ENCODE measurements around the gene MAML3. TPM values are rescaled to one million over a fixed set of nuclear protein-coding genes. Genes with fewer than 3 reads are reported as not detected.

The MAML3 gene
- total and polyA plus RNA-seq, 2 experiments from 2014 or later = 1.7 to 6.5 TPM

DNA sequence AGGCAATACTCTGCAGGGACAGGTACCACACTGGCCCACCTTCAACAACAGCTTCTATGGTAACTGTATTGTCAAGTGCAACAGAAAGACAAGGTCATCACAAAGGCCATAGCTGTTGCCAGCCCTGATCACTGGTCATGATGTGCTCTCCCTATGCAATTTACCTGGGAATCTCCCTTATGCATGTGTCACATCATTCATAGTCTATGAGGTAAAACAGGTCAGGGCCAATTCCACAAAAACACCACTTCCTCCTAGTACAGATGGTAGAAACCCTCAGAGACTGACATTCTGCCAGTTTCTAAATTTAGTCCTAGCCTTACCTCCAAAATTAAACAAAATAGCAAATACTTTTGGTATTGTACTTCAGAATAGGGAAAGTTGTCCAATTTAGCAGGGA is 355.5 kb downstream of the MAML3 start (continued):
- TF ChIP-seq EZH2 (IDR thresholded peaks at IDR 0.05; ENCODE audit: low read depth, unreplicated experiment) (no peak), POLR2AphosphoS5 (IDR thresholded peaks at IDR 0.05; ENCODE audit: low read depth) (no peak), CTCF (conservative IDR thresholded peaks at IDR 0.05; ENCODE audit: low read depth in 2 of 2) (no peak)
- TF ChIP-seq, protein P1, sequence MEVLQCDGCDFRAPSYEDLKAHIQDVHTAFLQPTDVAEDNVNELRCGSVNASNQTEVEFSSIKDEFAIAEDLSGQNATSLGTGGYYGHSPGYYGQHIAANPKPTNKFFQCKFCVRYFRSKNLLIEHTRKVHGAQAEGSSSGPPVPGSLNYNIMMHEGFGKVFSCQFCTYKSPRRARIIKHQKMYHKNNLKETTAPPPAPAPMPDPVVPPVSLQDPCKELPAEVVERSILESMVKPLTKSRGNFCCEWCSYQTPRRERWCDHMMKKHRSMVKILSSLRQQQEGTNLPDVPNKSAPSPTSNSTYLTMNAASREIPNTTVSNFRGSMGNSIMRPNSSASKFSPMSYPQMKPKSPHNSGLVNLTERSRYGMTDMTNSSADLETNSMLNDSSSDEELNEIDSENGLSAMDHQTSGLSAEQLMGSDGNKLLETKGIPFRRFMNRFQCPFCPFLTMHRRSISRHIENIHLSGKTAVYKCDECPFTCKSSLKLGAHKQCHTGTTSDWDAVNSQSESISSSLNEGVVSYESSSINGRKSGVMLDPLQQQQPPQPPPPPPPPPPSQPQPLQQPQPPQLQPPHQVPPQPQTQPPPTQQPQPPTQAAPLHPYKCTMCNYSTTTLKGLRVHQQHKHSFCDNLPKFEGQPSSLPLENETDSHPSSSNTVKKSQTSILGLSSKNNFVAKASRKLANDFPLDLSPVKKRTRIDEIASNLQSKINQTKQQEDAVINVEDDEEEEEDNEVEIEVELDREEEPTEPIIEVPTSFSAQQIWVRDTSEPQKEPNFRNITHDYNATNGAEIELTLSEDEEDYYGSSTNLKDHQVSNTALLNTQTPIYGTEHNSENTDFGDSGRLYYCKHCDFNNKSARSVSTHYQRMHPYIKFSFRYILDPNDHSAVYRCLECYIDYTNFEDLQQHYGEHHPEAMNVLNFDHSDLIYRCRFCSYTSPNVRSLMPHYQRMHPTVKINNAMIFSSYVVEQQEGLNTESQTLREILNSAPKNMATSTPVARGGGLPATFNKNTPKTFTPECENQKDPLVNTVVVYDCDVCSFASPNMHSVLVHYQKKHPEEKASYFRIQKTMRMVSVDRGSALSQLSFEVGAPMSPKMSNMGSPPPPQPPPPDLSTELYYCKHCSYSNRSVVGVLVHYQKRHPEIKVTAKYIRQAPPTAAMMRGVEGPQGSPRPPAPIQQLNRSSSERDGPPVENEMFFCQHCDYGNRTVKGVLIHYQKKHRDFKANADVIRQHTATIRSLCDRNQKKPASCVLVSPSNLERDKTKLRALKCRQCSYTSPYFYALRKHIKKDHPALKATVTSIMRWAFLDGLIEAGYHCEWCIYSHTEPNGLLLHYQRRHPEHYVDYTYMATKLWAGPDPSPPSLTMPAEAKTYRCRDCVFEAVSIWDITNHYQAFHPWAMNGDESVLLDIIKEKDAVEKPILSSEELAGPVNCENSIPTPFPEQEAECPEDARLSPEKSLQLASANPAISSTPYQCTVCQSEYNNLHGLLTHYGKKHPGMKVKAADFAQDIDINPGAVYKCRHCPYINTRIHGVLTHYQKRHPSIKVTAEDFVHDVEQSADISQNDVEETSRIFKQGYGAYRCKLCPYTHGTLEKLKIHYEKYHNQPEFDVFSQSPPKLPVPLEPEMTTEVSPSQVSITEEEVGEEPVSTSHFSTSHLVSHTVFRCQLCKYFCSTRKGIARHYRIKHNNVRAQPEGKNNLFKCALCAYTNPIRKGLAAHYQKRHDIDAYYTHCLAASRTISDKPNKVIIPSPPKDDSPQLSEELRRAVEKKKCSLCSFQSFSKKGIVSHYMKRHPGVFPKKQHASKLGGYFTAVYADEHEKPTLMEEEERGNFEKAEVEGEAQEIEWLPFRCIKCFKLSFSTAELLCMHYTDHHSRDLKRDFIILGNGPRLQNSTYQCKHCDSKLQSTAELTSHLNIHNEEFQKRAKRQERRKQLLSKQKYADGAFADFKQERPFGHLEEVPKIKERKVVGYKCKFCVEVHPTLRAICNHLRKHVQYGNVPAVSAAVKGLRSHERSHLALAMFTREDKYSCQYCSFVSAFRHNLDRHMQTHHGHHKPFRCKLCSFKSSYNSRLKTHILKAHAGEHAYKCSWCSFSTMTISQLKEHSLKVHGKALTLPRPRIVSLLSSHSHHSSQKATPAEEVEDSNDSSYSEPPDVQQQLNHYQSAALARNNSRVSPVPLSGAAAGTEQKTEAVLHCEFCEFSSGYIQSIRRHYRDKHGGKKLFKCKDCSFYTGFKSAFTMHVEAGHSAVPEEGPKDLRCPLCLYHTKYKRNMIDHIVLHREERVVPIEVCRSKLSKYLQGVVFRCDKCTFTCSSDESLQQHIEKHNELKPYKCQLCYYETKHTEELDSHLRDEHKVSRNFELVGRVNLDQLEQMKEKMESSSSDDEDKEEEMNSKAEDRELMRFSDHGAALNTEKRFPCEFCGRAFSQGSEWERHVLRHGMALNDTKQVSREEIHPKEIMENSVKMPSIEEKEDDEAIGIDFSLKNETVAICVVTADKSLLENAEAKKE (CRISPR knock-in tag; IDR thresholded peaks at IDR 0.05) = no peak

DNA sequence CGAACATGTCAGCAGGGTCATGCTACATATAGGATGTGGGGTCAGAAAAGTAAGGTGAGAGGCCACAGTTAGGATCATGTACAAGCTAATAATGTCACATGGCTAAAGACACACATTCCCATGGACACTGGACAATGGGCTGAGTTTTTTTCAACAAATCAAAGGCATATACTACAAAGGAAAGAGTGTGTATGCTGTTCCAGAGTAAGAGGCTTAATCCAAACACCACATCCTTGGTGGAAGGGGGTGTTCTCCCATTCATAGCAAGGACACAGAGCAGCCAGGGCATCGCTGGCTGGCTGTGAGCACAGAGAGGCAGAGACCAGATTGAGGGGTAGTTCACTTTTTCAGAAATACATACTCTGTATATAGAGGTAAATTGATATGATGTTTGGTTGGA is 356.7 kb downstream of the MAML3 start:
- Histone ChIP-seq H2AFZ (no peak overlapping the region), H3F3A (replicated peaks; ENCODE audit: low read depth) (no peaks in the 10 kb centered on the region), H4K20me1 (replicated peaks; ENCODE audit: insufficient read depth) (no peaks in the 10 kb centered on the region), H3K36me3 (ENCODE audit: insufficient read depth) (no peaks in the 10 kb centered on the region), H3K4me3 (no peak overlapping the region), H3K27ac (ENCODE audit: low read depth) (no peak overlapping the region), H3K4me2 (no peak overlapping the region), H3K27me3 (ENCODE audit: insufficient read depth) (no peaks in the 10 kb centered on the region), H3K4me1 (ENCODE audit: insufficient read depth) (no peaks in the 10 kb centered on the region), H3K79me2 (replicated peaks; ENCODE audit: insufficient read depth) (no peaks in the 10 kb centered on the region), H3K9me2 (ENCODE audit: insufficient read depth) (no peaks in the 10 kb centered on the region)
- H3K36me3 Mint-ChIP-seq (ENCODE audit: low read depth) = no peaks in the 10 kb centered on the region
- no peaks in the 10 kb centered on the region; the same call in 2 of the 3 replicates for H3K9me3 Mint-ChIP-seq
- no peak for DNase-seq (ENCODE audit: low spot score)
- no peak overlapping the region for H3K27ac Mint-ChIP-seq
- no peak for ATAC-seq
- no peak overlapping the region for H3K4me3 Mint-ChIP-seq
- peaks cover 6% of the 10 kb centered on the region for H3K4me1 Mint-ChIP-seq
- H3K27me3 Mint-ChIP-seq (ENCODE audit: insufficient read depth, low read depth, poor library complexity) = no peaks in the 10 kb centered on the region
- TF ChIP-seq EZH2phosphoT487 (IDR thresholded peaks at IDR 0.05; ENCODE audit: unreplicated experiment) = no peak
- TF ChIP-seq ZNF114 (CRISPR knock-in tag; IDR thresholded peaks at IDR 0.05) = no peak
- no peak for TF ChIP-seq STAT1 (IDR thresholded peaks at IDR 0.05; ENCODE audit: unreplicated experiment)
- TF ChIP-seq, protein P1 (CRISPR knock-in tag; IDR thresholded peaks at IDR 0.05) = no peak
- no peak for TF ChIP-seq POLR2AphosphoS5 (IDR thresholded peaks at IDR 0.05; ENCODE audit: low read depth)
- TF ChIP-seq JUNB (IDR thresholded peaks at IDR 0.05; ENCODE audit: unreplicated experiment) = no peak
- TF ChIP-seq ZNF331 (CRISPR knock-in tag; IDR thresholded peaks at IDR 0.05; ENCODE audit: low read depth) = no peak
